Calu3 (cell line): Measurements from ENCODE around the gene LYPD6. TPM values are rescaled to one million over a fixed set of nuclear protein-coding genes. Genes with fewer than 3 reads are reported as not detected.
A peak's percentile ranks its signal among the peaks of the same experiment; 100 is the strongest.

Experiments
- BruUV-seq: library from RNA; stranded (reverse); fragments of 400-500 nt; replicated peaks from 2 replicates; lab custom pipeline; 2021; lab: Mats Ljungman, UMichigan
- CTCF ChIA-PET: fragments of 300-600 bp; sonication (Branson Sonifier 250); formaldehyde crosslinking; loops from one replicate; lab custom pipeline; 2022; ENCODE audit warnings: antibody characterized with exemption; lab: Charles Lee
- DNase-seq: peaks from one replicate; pipeline ENCODE4 v3.0.0; 2022
- H3K27ac Mint-ChIP-seq: one replicate; pipeline ENCODE4 v1.8.0; 2022; ENCODE audit warnings: mixed read lengths; ENCODE audit not compliant: unreplicated experiment
- H3K27me3 Mint-ChIP-seq: one replicate; pipeline ENCODE4 v1.8.0; 2022; ENCODE audit warnings: mixed read lengths; ENCODE audit not compliant: unreplicated experiment
- H3K36me3 Mint-ChIP-seq: one replicate; pipeline ENCODE4 v1.8.0; 2022; ENCODE audit warnings: mild to moderate bottlenecking, moderate library complexity, mixed read lengths; ENCODE audit not compliant: insufficient read depth, unreplicated experiment
- H3K4me1 Mint-ChIP-seq: one replicate; pipeline ENCODE4 v1.8.0; 2022; ENCODE audit warnings: mild to moderate bottlenecking, low read depth, mixed read lengths; ENCODE audit not compliant: unreplicated experiment
- H3K4me3 Mint-ChIP-seq: one replicate; pipeline ENCODE4 v1.8.0; 2022; ENCODE audit warnings: mild to moderate bottlenecking, low read depth, moderate library complexity, mixed read lengths; ENCODE audit not compliant: unreplicated experiment
- H3K9me3 Mint-ChIP-seq: one replicate; pipeline ENCODE4 v1.8.0; 2022; ENCODE audit warnings: low read depth, mixed read lengths; ENCODE audit not compliant: unreplicated experiment
- CTCF ChIP-seq: fragments of 200-600 bp; IDR thresholded peaks from one replicate; pipeline ENCODE4 v1.8.0; 2022; ENCODE audit warnings: antibody characterized with exemption; ENCODE audit not compliant: unreplicated experiment
- intact Hi-C: fragments of 100-400 bp; cut with micrococcal nuclease; formaldehyde crosslinking; loops from one replicate; pipeline ENCODE4 v1.10.0; 2022; ENCODE audit not compliant: unreplicated experiment
- total RNA-seq: library from RNA; stranded (reverse); gene quantifications from 2 replicates; pipeline ENCODE4 v1.2.3, GENCODE V29; 2022

LYPD6 gene
- total RNA-seq, 1 experiment from 2014 or later: 3.4 TPM

GRCh38 chr2:149364839-149365238 is 34.5 kb downstream of the LYPD6 start:
- Mint-ChIP-seq H3K4me1 (peaks cover 15% of the 10 kb centered on the region), H3K27me3 (peaks cover 24% of the 10 kb centered on the region), H3K9me3 (peaks cover 11% of the 10 kb centered on the region), H3K36me3 (no peaks in the 10 kb centered on the region), H3K4me3 (no peak overlapping the region), H3K27ac (no peak overlapping the region)
- intact Hi-C loops: no loop called here
- no peak for DNase-seq
- CTCF ChIA-PET: no interaction called here
- no TSS peak for BruUV-seq
- TF ChIP-seq CTCF: no peak

GRCh38 chr2:149365931-149366583 is 35.7 kb downstream of the LYPD6 start:
- CTCF ChIA-PET: no interaction called here
- no peak for TF ChIP-seq CTCF
- H3K27me3 Mint-ChIP-seq: peaks cover 29% of the 10 kb centered on the region
- intact Hi-C loops: no loop called here
- H3K4me3 Mint-ChIP-seq: no peak overlapping the region
- peaks cover 11% of the 10 kb centered on the region for H3K9me3 Mint-ChIP-seq
- no TSS peak for BruUV-seq
- H3K4me1 Mint-ChIP-seq: peaks cover 15% of the 10 kb centered on the region
- H3K27ac Mint-ChIP-seq: no peak overlapping the region
- DNase-seq: peak; percentile 57
- H3K36me3 Mint-ChIP-seq: no peaks in the 10 kb centered on the region

- Mint-ChIP-seq H3K36me3 (no peaks in the 10 kb centered on the region), H3K4me3 (no peak overlapping the region), H3K27ac (no peak overlapping the region), H3K4me1 (peaks cover 15% of the 10 kb centered on the region), H3K9me3 (peaks cover 11% of the 10 kb centered on the region), H3K27me3 (peaks cover 45% of the 10 kb centered on the region)
- BruUV-seq: no TSS peak
- intact Hi-C loops: no loop called here
- TF ChIP-seq CTCF: no peak
- DNase-seq: no peak
- CTCF ChIA-PET: no interaction called here
Observed at GRCh38 chr2:149370061-149370775, 39.8 kb downstream of the LYPD6 start.

GRCh38 chr2:149371476-149371875 is 41.1 kb downstream of the LYPD6 start:
- Mint-ChIP-seq H3K36me3 (no peaks in the 10 kb centered on the region), H3K4me1 (peaks cover 7% of the 10 kb centered on the region), H3K9me3 (peaks cover 11% of the 10 kb centered on the region), H3K27ac (no peak overlapping the region), H3K4me3 (no peak overlapping the region), H3K27me3 (peaks cover 45% of the 10 kb centered on the region)
- CTCF ChIA-PET: no interaction called here
- intact Hi-C loops: no loop called here
- no peak for TF ChIP-seq CTCF
- DNase-seq: no peak
- BruUV-seq: no TSS peak
